A549 (cell line): ENCODE results near the gene LTB.

Experiments
- CTCF ChIP-seq: fragments of >200 bp; sonication (Bioruptor Twin); formaldehyde crosslinking; IDR thresholded peaks from 3 replicates; pipeline ENCODE4 v1.5.1; 2016
- SMC3 ChIP-seq: fragments of >200 bp; sonication (Bioruptor Twin); formaldehyde crosslinking; IDR thresholded peaks from 3 replicates; pipeline ENCODE4 v1.6.1; 2018; ENCODE audit warnings: inconsistent platforms

GRCh38 chr6:31573239-31574105, 8.8 kb downstream of the LTB start:
- no peak for TF ChIP-seq CTCF
- no peak for TF ChIP-seq SMC3
